ENCODE results near the gene SMYD4.

- no peak for TF ChIP-seq CTCF (IDR thresholded peaks at IDR 0.05; ENCODE audit: low read depth, low read length)
- no peak for TF ChIP-seq POLR2A (IDR thresholded peaks at IDR 0.05; ENCODE audit: extremely low read depth, insufficient read length)
- TF ChIP-seq MAX (IDR thresholded peaks at IDR 0.05; ENCODE audit: low read depth, low read length) = no peak
- no peak for TF ChIP-seq MYC (IDR thresholded peaks at IDR 0.05; ENCODE audit: low read depth, low read length)
These were observed 47.5 kb downstream of the SMYD4 start for GRCh38 chr17:1782171-1782567.

Measured in NB4 (cell line).